LoVo (cell line): ENCODE data around the gene MATK.

Source experiments
- DNase-seq: peaks from one replicate; pipeline ENCODE4 v3.0.0-alpha.2; 2016; ENCODE audit warnings: low spot score

Gene MATK

DNA sequence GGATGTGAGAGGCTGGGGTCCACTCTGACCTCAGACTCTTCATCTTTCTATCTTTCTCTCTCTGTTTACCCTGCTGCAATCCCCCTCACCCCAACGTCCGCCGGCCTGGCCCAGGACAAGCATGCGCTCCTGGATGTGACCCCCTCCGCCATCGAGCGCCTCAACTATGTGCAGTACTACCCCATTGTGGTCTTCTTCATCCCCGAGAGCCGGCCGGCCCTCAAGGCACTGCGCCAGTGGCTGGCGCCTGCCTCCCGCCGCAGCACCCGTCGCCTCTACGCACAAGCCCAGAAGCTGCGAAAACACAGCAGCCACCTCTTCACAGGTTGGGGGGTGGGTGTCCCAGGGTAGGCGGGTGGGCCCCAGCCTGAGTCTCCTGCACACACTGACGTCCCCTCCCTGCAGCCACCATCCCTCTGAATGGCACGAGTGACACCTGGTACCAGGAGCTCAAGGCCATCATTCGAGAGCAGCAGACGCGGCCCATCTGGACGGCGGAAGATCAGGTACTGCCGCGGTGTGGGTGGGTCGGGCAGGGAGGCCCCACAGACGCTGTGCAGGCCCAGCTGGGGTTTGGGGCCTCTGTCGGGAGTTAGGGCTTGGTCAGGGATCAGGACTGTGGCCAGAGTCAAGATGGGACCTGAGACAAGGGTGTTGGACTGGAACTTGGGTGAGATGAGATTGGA lies 39.7 kb downstream of the MATK start:
- DNase-seq, result no peak

- DNase-seq, result no peak
These were observed 40.7 kb downstream of the MATK start for GRCh38 chr19:3745363-3746045.

- DNase-seq, result no peak
These were observed 42.7 kb downstream of the MATK start for GRCh38 chr19:3743486-3743885.

DNA sequence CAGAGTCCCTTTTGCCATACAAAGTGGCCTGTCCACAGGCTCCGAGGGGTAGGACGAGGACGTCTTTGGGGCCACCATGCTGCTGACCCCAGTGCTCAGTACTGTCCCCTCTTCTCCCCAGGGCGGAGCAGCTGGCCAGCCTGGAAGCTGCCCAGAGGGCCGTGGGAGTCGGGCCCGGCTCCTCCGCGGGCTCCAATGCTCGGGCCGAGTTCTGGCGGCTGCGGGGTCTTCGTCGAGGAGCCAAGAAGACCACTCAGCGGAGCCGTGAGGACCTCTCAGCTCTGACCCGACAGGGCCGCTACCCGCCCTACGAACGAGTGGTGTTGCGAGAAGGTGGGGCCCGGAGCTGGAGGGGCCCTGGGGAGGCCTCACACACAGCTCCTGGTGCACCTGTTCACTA lies 45.8 kb downstream of the MATK start:
- DNase-seq, result no peak

GRCh38 chr19:3738477-3739220 lies 47.5 kb downstream of the MATK start:
- DNase-seq, result no peak

GRCh38 chr19:3737487-3738205 lies 48.5 kb downstream of the MATK start:
- no peak for DNase-seq

- no peak for DNase-seq
These were observed 50.0 kb downstream of the MATK start for GRCh38 chr19:3736106-3736724.

DNA sequence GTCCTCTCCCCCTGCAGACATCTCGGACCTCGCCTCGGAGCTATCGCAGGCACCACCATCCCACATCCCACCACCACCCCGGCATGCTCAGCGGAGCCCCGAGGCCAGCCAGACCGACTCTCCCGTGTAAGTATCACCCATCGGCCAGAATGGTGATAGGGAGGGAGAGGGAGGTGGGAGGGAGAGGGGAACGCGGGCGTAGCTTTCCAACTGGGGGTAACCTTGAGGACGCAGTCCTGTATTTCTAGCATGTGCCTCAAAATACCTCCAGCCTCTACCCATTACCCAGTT lies 51.9 kb downstream of the MATK start:
- no peak for DNase-seq

DNA sequence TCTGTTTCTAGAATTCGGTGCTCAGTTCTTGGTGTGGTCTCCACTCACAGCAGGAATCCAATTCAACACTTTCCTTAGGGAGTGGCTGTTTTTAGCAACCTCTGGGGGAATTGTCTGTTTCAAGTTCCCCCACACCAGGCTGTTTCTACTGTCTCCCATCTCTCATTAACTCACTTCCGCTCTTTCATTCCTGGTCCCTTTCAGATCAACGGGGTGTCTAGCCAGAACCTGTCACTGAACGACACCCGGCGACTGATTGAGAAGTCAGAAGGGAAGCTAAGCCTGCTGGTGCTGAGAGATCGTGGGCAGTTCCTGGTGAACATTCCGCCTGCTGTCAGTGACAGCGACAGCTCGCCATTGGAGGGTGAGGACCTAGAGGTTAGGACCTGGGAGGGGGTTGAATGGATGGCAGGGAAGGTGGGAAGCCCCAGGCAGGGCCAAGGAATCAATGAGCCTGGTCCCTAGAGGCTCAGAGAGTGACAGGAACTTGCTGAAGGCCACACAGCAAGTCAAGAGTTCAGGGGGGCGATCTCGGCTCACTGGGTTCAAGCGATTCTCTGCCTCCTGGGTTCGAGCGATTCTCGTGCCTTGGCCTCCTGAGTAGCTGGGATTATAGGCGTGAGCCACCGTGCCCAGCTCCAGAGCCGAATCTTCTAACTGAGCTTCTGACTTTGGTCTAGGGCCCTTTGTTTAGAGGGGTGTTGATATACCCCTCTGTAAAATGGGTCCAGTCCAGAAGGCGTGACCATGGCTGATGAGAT lies 52.5 kb downstream of the MATK start:
- no peak for DNase-seq

GRCh38 chr19:3732108-3732507 lies 54.1 kb downstream of the MATK start:
- DNase-seq, result no peak

DNA sequence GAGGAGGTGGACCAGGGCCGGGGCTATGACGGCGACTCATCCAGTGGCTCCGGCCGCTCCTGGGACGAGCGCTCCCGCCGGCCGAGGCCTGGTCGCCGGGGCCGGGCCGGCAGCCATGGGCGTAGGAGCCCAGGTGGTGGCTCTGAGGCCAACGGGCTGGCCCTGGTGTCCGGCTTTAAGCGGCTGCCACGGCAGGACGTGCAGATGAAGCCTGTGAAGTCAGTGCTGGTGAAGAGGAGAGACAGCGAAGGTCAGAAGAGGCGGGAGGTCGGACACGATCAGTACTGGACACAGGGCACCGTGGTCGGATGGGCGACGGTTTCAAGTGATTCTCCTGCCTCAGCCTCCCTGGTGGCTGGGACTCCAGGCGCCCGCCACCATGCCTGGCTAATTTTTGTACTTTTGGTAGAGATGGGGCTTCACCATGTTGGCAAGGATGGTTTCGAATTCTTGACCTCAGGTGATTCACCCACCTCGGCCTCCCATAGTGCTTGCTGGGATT lies 55.7 kb downstream of the MATK start:
- no peak for DNase-seq
